Measurements from ENCODE around the gene PAXX. TPM values are rescaled to one million over a fixed set of nuclear protein-coding genes. Genes with fewer than 3 reads are reported as not detected.

PAXX gene
- total RNA-seq, 2 experiments from 2014 or later = 60.5 to 61.8 TPM

DNA sequence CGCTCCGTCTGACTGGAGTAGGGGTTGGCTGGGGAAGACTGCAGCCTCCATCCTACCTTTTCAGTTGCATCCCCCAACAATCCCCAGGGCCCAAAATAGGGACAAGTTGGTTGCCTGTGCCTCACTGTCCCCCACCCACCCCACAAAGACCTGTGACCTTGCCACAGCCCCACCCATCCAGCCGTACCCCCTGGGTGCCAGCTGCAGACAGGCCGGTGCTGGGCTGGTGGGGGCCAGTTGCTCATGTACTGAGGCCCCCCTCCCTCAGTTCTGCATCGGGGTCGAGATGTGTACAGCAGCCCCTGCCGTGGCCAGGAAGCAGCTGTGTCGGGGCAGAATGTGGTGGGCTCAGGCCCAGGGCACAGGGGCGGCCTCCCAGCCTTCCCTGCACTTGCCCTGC is 9.1 kb upstream of the PAXX start:
- no peak for ATAC-seq
- ChIA-PET POLR2A (no interaction called here), CTCF (no interaction called here)
- Mint-ChIP-seq H3K4me1 (ENCODE audit: low read depth) (no peaks in the 10 kb centered on the region), H3K4me3 (no peak overlapping the region), H3K9me3 (no peaks in the 10 kb centered on the region), H3K27ac (no peak overlapping the region), H3K36me3 (ENCODE audit: low read depth) (no peaks in the 10 kb centered on the region), H3K27me3 (peaks cover 11% of the 10 kb centered on the region)
- intact Hi-C loops (cut with micrococcal nuclease) = no loop called here
- no peak for DNase-seq
- TF ChIP-seq, protein P1, sequence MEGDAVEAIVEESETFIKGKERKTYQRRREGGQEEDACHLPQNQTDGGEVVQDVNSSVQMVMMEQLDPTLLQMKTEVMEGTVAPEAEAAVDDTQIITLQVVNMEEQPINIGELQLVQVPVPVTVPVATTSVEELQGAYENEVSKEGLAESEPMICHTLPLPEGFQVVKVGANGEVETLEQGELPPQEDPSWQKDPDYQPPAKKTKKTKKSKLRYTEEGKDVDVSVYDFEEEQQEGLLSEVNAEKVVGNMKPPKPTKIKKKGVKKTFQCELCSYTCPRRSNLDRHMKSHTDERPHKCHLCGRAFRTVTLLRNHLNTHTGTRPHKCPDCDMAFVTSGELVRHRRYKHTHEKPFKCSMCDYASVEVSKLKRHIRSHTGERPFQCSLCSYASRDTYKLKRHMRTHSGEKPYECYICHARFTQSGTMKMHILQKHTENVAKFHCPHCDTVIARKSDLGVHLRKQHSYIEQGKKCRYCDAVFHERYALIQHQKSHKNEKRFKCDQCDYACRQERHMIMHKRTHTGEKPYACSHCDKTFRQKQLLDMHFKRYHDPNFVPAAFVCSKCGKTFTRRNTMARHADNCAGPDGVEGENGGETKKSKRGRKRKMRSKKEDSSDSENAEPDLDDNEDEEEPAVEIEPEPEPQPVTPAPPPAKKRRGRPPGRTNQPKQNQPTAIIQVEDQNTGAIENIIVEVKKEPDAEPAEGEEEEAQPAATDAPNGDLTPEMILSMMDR (IDR thresholded peaks at IDR 0.05) = no peak

DNA sequence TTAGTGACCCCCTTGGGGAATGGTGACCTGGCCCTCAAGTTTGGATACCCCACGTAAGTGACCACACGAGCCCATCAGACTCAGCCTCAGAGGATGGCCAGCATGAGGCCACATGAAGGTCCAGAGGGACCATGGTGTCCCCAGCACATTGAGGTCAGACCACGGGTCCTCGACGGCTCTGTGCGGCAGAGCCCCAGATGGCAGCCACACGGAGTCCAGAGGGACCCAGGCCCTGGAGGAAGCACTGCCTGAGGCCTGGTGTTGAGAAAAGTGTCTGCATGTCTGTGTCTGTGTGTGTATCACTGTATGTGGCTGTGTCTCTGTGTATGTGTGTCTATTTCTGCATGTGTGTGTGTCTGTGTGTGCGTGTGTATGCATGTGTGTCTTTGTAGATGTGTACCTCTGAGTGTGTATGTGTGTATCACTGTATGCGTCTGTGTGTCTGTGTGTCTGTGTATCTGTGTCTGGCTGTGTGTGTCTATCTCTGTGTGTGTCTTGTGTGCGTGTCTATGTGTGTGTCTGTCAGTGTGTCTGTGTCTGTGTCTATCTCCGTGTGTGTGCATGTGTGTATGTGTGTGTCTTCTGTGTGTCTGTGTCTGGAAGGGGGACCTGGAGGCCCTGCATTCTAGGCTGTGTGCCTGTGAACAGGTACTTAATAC is 8.4 kb upstream of the PAXX start:
- no peak overlapping the region for H3K4me3 Mint-ChIP-seq
- TF ChIP-seq, protein P1 (IDR thresholded peaks at IDR 0.05) = no peak
- CTCF ChIA-PET = no interaction called here

DNA sequence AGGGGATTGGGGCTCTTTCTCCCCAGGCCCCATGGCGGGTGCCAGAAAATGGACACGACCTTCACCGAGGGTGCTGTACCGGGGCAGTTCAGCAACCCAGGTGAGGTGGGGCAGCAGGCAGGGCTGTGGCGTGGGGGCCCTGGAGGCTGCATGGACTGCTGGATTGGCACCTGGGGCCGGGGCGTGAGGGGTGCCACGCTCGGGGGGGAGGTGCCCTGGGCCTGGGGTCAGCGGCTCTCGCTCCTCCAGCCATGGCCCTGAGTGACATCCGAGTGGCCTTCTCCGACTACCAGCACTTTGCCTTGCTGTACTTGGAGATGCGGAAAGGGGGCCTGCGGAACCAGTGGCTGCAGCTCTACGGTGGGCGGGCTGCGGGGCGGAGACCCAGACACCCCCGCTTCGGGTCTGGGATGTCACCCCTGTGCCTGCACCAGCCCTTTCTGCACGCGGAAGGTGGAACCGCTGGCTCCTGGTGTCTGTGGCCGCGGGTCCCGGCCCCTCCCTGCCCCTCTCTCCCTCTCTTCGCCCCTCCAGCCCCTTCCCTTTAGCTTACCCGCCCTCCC is 7.7 kb upstream of the PAXX start:
- ATAC-seq = no peak
- Mint-ChIP-seq H3K4me1 (ENCODE audit: low read depth) (no peaks in the 10 kb centered on the region), H3K9me3 (no peaks in the 10 kb centered on the region), H3K4me3 (no peak overlapping the region), H3K27ac (no peak overlapping the region), H3K36me3 (ENCODE audit: low read depth) (no peaks in the 10 kb centered on the region), H3K27me3 (peaks cover 11% of the 10 kb centered on the region)
- TF ChIP-seq, protein P1 (IDR thresholded peaks at IDR 0.05) = no peak
- POLR2A ChIA-PET = interaction anchor here (0.6 to 1.1 kb wide), 2 partner anchors 10 to 188 kb away, joined by 3 to 5 read pairs; partner anchors contain the start of gene CCDC183
- intact Hi-C loops (cut with micrococcal nuclease) = no loop called here
- no peak for DNase-seq
- CTCF ChIA-PET = interaction anchor here (0.7 kb wide), 2 partner anchors 36 to 51 kb away, joined by 3 read pairs; no protein-coding TSS in a partner anchor

More for the DNA sequence above, 8.4 kb upstream of the PAXX start:
- Mint-ChIP-seq H3K27ac (no peak overlapping the region), H3K36me3 (ENCODE audit: low read depth) (no peaks in the 10 kb centered on the region), H3K27me3 (peaks cover 11% of the 10 kb centered on the region), H3K9me3 (no peaks in the 10 kb centered on the region), H3K4me1 (ENCODE audit: low read depth) (no peaks in the 10 kb centered on the region)
- DNase-seq (no peak), ATAC-seq (no peak)
- intact Hi-C loops (cut with micrococcal nuclease) = no loop called here
- POLR2A ChIA-PET = no interaction called here

DNA sequence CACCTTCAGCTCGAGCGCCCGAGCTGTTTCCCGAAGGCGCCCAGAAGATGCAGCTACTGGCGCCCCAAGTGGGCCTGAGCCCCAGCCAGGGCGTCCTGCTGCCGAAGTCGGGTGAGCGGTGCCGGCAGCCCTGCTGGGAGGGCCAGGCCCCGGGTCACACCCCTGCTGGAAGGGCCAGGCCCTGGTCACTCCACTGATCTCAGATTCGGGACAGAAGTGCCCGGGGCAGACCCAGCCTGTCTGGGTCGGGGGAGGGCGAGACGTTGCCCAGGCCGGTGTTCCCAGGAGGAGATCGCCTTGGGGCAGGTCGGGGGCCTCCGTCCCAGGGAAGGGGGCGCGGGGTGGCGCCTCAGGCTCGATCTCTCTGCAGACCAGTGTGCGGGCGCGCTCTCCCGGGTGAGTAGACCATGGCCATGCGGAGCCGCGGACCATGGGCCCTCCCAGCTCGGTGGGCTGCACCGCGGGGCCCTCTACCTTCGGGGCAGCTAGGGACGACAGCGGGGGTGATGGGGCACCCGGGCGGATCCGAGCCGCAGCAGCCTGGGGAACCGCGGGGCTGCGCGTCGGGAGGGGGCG is 7.1 kb upstream of the PAXX start:
- H3K4me1 Mint-ChIP-seq (ENCODE audit: low read depth) = no peaks in the 10 kb centered on the region
- peak; percentile 31 for ATAC-seq
- peaks cover 11% of the 10 kb centered on the region for H3K27me3 Mint-ChIP-seq
- no peaks in the 10 kb centered on the region for H3K9me3 Mint-ChIP-seq
- DNase-seq = no peak
- H3K27ac Mint-ChIP-seq = no peak overlapping the region
- H3K4me3 Mint-ChIP-seq = no peak overlapping the region
- H3K36me3 Mint-ChIP-seq (ENCODE audit: low read depth) = no peaks in the 10 kb centered on the region
- TF ChIP-seq, protein P1 (IDR thresholded peaks at IDR 0.05) = no peak
- CTCF ChIA-PET = interaction anchor here (0.7 kb wide), 2 partner anchors 37 to 50 kb away, joined by 3 read pairs; no protein-coding TSS in a partner anchor
- POLR2A ChIA-PET = interaction anchor here (0.6 to 1.1 kb wide), 3 partner anchors 9 to 189 kb away, joined by 3 to 5 read pairs (median 3); partner anchors contain the start of gene CCDC183
- intact Hi-C loops (cut with micrococcal nuclease) = no loop called here

DNA sequence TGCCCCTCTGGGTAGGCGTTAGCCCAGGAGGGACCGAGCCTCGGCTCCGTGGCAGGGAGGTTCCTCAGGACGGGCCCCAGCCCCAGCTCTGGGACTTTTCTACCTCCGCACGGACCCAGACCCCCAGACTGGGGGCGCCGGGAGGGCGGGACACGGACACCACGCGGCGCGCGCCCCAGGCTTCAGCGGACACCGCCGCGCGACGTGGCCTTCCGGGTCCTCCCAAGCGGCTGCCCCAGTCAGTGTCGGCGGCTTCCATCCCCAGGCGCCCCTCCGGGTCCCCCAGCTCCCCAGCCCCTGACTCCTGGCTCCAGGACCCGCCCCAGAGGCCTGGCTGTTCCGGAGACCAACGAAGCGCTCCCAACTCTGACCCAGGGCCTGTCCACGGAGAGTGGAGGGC is 6.4 kb upstream of the PAXX start:
- intact Hi-C loops (cut with micrococcal nuclease) = no loop called here
- Mint-ChIP-seq H3K27me3 (peaks cover 11% of the 10 kb centered on the region), H3K36me3 (ENCODE audit: low read depth) (no peaks in the 10 kb centered on the region), H3K4me3 (no peak overlapping the region), H3K9me3 (no peaks in the 10 kb centered on the region), H3K4me1 (ENCODE audit: low read depth) (no peaks in the 10 kb centered on the region), H3K27ac (no peak overlapping the region)
- CTCF ChIA-PET = interaction anchor here (1.0 kb wide), 1 partner anchor 82 kb away, joined by 4 read pairs; no protein-coding TSS in a partner anchor
- ATAC-seq (no peak), DNase-seq (no peak)
- TF ChIP-seq, protein P1 (IDR thresholded peaks at IDR 0.05) = no peak
- POLR2A ChIA-PET = interaction anchor here (1.0 to 1.1 kb wide), 2 partner anchors 8 to 14 kb away, joined by 3 to 5 read pairs; no protein-coding TSS in a partner anchor
